Left colon (tissue), 2 donors: ENCODE data around the gene BICD2. TPM values are rescaled to one million over a fixed set of nuclear protein-coding genes. Genes with fewer than 3 reads are reported as not detected.
A peak's percentile ranks its signal among the peaks of the same experiment; 100 is the strongest.

ENCODE experiments used
- ATAC-seq: fragments of 200-7000 bp; cut with Tn5 transposase; one replicate; pipeline ENCODE4 v1.9.1; 2020; ENCODE audit warnings: mild to moderate bottlenecking, moderate library complexity
- DNase-seq, 2 donors: peaks; one replicate each; pipeline ENCODE4 v3.0.0-alpha.2; 2020
- intact Hi-C, 2 donors: fragments of 100-400 bp; cut with DNase I in 1 of 2; cut with micrococcal nuclease in 1 of 2; formaldehyde crosslinking; loops; one replicate each; pipeline versions ENCODE4 v1.11.2 to v1.14.0; 2022; cut with DNase I, micrococcal nuclease
- total RNA-seq, 2 donors: library from RNA; stranded (reverse); fragmentation: NEBNext Ultra II Directional; extraction: Animal tissue kit (Norgen Biotek cat#: 25700); gene quantifications; one replicate each; pipeline ENCODE4 v1.2.1, GENCODE V29; 2021
- donor health status: DM: no; HTN: no; CAD: no.
- donor health status: DM: yes; HTN: yes; CAD: no.

BICD2 gene
- total RNA-seq, 2 donors from 2014 or later, result 6.2 to 12.9 TPM

DNA sequence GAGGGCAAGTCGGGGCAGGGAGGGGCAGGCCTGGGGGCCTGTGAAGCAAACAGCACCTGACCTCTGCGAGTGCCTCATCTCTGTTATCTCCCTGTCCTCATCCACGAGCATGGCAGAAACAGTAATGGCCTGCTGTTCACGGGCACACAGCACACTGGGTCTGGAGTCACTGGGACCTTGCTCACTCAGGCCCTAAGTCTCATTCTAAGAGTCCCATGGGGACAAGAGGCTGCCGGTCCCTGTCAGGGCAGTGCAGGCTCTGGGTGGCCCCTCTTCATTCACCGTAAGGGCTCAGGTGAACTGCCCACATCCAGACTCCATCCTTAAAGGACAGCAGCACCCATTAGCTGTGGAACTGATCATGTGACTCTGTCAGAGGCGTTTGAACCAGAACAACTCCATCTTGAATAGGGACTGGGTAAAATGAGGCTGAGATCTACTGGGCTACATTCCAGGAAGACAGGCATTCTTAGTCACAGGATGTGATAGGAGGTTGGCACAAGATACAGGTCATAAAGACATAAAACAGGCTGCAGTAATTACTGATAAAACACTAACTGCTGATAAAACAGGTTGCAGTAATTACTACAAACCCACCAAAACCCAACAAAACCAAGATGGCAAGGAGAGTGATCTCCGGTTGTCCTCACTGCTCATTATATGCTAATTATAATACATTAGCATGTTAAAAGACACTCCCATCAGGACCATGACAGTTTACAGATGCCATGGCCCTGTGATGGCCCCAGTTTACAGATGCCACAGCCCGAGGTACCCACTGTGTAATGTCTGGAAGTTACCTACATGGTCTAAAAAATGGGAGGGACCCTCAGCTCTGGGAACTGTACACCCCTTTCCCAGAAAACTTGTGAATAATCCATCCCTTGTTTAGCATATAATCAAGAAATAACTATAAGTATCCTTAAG is 28.7 kb downstream of the BICD2 start:
- DNase-seq (no peak), ATAC-seq (peak; percentile 83)
- intact Hi-C loops, result no loop called here

DNA sequence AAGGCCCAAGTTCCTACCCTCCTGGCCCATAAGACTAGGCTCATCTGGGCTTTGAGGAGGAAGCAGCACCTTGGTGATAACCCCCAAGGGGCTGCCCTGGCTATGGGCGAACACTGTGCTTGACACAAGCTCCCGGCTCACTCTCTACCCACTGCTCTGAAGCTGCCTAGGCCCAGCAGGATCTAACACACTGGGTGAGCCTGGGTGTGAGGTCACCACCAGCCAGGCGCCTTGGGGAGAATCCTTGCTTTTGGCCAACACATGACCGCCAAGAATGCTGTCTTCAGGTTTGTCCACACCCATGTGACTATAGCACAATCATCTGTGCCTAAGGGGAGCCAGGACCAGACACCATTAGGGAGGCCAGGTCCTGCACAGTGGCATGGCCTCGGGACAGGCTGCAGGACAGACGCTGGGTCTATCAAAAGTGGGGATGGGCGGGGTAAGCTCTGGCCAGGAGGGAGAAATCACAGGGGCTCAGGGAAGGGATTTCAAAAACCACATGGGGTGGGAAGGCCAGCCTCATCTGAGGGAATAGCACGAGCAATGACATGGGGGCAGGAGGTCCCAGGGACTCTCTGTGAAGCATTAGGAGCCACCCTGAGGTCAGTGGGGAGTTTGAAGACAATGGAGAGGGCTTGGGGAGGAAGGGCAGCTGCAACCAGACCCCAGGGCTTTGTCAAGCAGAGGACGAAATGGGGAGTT is 29.6 kb downstream of the BICD2 start:
- DNase-seq, result no peak
- ATAC-seq, result no peak
- intact Hi-C loops, result no loop called here

DNA sequence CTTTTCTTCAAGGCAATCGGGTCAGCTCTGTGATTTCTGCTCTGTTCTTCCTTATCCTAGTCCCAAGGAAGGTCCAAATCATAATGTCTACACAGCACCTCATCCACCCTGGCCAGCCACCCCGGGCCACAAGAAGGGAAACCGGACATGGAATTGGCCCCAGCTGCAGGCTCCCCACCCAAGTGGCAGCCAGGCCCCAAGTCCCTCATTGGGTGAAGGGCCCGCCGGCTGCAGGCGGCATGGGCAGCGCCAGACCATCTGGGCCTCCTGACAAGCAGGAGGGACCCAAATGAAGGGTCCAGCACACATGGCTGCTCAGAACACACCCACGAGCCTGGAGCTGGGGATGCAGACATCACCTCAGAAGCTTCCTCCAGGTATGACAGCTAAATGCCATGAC is 33.7 kb downstream of the BICD2 start:
- ATAC-seq (no peak), DNase-seq (no peak)
- intact Hi-C loops, result no loop called here

DNA sequence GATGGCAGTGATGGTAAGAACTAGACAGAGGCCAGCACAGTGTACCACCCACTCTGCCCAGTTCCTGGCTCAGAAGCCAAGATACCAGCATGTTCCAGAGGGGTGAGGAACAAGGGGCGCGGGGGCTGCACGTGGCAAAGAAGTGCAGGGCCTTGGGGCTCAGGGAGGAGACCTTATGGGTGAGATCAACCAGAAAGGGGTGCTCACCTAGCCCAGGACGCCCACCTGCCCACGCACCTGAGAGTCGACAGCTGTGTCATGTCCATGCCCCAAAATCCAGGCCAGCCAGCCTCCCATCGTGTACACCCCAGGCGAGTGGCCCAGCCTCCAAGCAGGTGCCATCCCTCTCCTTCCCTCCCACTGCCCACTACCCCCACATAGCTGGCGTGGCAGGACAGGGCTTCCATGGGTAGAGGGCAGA is 34.9 kb downstream of the BICD2 start:
- intact Hi-C loops, result no loop called here

DNA sequence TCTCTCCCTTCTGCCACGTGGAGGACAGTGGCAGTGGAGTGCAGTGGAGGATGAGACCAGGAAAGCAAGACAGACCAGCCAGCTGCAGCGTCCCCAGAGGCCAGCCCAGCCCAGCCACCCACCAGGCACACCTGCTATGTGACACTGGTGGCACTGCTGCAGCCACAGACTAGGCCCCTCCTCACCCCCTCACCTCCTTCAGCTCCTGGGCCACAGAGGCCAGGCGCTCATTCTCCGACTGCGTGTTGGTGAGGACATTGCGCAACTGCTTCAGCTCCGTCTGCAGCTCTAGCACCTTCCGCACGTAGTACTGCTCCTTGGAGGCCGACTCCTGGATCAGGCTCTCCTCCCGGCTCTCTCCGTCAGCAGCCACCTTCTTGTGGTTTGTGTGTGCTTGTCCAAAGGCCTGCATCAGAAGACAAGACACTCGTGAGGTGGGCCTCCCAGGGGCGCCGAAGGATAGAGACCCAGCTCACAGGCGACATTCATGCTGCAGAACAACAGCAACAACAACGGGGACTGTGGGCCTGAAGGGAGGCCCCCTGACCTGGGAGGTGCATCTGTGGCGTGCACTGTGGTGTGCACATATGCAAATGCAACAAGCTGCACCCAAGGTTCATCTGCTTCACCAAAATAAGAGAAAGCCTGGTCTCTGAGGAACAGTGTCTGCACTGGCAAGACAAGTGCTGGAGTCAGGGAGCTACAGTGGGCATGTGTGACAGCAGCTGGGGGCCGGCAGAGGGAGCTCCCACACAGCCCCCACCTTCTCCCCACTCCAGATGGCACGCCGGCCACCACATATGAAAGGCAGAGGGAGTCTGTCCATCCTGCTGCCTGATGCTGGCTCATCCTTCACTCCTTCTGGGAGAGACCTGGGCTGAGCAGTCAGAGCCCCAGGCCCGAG is 35.5 kb downstream of the BICD2 start:
- ATAC-seq, result peak; percentile 23
- intact Hi-C loops, result no loop called here
- DNase-seq, result peak in 1 of 2 donors; percentile 27

More for the DNA sequence above, 34.9 kb downstream of the BICD2 start:
- no peak for DNase-seq
- no peak for ATAC-seq

DNA sequence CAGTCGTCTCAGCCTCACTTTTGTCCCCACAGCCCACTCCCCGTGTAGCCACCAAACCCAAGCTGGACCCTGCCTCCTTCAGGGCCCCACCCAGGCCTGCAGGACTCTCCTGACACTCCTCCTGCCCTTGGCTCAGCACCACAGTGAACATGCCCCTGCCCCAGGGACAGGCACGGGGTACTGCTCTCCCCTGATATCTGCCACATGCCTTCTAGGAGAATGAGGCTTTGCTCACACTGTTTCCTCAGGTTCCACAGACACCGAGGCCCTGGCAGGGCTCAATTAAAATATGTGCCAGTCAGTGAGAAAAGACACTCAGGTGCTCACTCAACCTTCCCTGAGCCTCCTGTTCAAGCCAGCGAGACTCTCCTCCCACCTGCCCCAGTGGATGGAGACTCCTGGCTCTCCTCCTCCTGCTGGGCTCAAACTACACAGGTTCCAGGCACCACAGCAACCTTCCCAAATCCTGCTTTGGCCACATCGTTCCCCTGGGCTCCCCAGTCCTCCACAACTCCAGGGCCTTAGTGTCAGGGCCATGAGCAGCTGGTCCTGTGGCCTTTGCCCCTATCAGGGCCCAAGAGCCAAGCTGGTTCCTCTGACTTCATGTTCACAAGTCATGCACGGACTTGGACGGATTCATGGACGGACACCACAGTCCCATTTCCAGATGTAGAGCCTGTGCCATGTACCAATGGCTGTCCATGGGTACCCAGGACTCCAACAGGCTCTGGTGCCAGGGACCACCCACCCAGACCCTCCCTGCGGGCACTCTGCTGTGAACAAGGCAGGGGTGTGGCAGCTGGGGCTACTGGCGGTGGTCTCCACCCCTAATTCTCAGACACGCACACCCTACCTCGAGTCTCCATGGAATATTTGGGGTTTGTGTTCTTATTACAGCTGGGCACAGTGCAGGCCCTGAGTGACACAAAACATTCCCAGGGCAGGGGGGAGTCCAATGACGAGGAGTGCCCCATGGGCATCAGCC is 36.6 kb downstream of the BICD2 start:
- intact Hi-C loops, result no loop called here
- DNase-seq, result no peak
- ATAC-seq, result no peak

DNA sequence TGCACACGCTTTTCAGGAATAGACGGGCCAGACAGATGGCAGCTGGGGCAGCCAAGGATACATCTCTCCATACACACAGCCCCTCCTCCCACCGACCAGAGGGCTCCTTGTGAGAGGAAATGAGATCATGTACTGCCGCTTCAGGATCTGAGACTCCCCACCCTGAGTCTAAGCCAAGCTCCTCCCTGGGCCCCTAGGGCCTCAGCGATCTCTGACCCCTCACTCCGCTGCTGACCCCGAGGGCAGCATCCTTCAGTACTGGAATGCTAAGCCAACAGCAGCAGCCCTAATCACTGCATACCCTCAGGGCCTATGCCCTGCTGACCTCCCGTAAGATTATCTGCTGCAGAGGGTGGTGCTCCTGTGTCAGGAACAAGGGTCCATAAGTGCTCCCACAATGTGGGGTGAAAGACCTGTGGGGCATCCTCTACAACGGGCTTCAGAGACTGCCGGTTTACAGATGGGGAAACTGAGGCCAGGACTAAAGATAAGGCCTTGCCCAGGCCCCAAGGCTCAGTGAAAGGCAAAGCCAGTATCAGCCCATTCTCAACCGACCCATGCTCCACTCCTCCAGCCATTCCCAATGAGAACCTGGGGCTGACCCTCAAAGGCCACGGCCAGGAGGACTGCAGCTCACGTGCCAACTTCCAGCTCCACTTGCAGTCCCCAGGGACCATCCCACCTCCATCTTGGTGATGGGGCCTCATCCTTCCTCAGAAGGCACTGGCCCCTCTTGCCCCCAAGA is 37.5 kb downstream of the BICD2 start:
- intact Hi-C loops, result no loop called here
- DNase-seq (peak in 1 of 2 donors; percentile 8), ATAC-seq (no peak)

DNA sequence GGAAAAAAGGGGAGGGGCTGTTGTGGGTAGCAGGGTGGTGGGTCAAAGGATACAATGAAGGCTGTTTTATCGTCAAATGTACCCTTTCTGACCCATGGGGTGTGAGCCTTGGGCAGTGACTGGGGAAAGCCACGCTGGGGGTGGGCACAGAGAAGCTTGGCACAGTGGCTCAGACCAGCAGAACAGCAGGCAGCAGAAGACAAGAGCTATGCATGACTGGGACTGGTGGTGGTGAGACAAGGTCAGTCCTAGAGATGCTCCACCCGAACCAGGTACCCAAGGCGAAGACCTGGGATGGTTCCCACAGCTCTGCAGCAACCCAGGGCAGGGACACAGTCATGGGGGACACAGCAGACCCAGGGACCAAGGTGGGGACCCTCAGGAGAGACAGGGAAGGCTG is 38.3 kb downstream of the BICD2 start:
- no peak for ATAC-seq
- no peak for DNase-seq
- intact Hi-C loops, result no loop called here

DNA sequence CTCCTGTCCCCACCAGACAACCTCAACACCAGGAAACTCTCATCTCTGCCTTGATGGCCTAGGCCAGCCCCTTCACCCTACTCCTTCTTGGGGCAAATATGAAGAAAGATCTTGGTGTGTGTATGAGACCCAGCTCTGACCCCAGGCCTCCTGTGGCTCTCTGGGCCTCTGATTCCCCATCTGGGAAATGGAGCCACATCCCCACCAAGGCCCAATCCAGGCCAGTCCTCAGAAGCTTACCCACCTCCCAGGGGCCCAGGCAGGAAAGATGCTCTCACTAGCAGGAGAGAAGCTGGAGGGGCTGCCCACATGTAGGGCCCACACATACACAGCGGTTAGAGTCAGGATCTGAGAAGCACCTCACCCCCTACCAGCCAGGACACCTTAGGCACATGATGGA is 38.9 kb downstream of the BICD2 start:
- DNase-seq, result no peak
- no peak for ATAC-seq
- intact Hi-C loops, result no loop called here

DNA sequence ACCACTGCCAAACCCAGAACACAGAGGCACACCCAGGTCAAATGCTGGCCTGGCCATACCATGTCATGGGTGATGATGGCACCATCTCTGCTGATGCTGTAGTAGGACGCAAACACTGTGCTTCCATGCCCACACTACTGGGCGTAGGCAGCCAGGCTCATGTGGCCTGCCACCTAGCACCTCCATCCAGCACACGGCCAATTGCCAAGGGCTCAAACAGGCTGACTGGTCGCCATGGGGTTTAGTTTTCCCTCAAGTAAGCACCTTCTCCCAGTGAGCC is 39.4 kb downstream of the BICD2 start:
- DNase-seq (no peak), ATAC-seq (no peak)
- intact Hi-C loops, result no loop called here

DNA sequence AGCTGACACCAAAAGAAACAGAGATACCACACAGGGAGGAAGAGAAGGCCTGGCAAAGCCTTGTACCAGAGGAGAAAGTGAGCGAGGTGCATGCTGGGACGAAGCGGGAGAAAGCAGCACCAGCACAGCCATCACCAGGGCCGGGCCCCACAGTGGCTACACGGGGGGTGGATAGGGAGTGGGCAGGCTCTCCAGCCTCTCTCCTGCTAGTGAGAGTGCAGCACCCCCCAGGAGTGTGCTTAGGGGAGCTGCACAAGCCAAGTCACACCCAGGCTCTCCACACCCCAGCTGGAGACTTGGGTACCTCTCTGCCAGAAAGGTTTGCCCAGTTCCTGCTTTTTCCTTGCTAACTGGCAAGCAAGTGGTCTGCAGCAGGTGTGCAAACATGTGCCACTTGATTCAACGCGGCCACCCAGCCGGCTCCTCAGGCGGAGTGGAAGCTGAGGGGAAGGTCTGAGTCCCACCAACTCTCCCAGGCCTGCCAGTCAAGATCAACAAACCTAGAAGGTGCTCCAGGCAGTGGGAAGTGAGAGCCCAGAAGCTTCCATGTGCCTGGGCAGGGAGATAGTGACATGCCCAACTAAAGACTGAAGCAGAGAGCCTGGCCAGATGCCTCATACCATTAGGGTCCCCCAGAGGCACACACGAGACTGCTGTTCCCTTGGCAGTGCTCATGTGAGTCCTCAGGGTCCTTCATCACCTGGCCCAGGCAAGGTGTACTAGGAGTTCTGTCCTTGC is 39.9 kb downstream of the BICD2 start:
- DNase-seq (peak in 1 of 2 donors; percentile 18), ATAC-seq (no peak)

DNA sequence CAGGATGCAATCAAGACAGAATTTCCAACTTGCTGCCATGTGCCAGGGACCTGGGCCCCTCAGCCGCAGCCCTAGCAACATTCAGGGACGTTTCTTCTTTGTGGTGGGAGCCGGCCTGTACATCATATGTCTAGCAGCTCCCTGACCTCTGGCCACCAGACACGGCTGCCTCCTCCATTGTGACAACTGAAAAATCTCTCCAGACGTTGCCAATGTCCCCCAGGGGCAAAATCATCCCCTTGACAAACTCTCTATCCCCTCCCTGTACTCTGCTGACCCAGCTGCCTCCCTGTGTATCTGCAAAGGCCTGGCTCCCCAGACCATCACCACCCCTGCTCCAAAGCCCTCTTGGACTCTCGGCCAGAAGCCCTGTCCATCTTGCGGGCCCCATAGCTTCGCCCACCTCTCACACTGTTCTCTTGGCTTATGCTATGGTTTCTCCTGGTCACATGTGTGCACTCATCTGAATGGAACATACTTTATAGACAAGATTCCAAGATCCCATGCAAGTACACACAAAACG is 40.8 kb downstream of the BICD2 start:
- DNase-seq (peak in 1 of 2 donors; percentile 16), ATAC-seq (no peak)
- intact Hi-C loops, result no loop called here

More for the DNA sequence above, 39.9 kb downstream of the BICD2 start:
- intact Hi-C loops, result no loop called here

DNA sequence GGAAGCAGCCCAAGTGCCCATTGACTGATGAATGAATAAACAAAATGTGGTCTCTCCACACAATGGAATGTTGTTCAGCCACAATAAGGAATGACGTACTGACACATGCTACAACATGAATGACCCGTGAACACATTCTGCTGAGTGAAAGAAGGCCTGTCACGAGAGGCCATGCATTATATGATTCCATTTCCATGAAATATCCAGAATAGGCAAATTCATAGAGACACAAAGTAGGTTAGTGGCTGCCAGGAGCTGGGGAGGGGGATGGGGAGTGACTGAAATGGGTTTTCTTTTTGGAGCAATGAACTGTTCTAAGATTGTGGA is 41.4 kb downstream of the BICD2 start:
- intact Hi-C loops, result no loop called here
- no peak for DNase-seq
- no peak for ATAC-seq

DNA sequence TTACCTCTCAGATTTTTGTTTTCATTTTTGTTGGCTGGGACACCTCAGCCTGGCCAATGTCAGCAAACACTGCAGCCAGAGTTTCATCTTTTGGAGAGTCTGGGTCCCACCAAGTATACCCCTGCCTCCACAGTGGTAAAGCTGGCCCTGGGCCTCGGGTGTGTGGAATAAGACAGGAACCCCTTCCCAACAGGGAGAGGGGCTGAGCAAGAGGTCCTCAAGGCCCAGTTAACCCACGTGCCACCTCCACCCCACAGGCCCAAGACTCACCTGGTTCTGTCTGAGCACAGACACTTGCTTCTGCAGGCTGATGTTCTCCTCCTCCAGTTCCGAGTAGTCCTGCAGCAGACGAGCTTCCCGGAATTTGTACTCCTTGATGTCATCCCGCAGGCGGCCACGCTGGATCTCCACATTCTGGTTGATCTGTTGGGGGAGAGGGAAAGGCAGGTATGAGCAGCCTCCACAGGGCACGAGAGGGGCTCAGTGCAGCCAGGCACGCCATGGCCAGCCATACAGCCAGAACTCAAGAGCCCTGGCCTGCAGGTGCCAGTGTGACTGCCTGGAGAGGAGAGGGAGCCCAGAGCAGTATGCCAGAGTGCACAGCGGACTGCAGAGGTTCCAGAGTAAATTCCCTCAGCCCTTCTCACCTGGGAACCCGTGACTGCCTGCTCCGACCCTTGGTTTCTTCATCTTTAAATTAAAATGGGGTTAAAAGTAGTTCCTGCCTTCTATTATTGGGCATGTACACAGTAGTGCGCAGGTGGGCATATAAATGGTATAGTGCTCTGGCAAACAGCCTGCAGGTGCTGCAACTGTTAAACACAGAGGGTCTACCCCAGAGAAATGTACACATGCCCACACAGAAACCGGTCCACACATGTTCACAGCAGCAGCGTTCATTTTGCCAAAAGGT is 42.0 kb downstream of the BICD2 start:
- DNase-seq, result no peak
- intact Hi-C loops, result no loop called here
- no peak for ATAC-seq

DNA sequence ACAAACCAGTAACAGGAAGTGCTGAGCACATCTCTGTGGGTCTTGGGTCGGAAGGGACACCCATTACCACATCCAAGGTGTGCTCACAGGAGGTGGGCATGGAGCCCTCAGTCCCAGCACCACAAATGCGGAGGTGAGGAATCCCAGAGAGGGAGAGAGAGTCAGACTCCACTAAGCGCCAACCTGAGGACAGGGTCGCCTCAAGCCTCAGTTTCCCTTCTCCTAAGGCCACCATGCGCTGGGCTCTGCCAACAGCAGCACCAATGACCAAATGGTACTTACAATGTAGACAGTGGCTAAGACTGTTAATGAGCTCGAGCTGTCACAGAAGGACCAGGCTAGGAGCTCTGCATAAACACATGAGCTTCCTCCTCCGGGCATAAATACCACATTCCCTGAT is 43.1 kb downstream of the BICD2 start:
- ATAC-seq (no peak), DNase-seq (no peak)
- intact Hi-C loops, result no loop called here
